COLO829 (cell line): ENCODE measurements around the gene MKNK1.
"Not testable (repeated sequence)": the region's sequence is repeated elsewhere in the genome, so short reads cannot be mapped to it uniquely, and the experiment has no call there.

ENCODE experiments used
- DNase-seq: peaks from one replicate; pipeline ENCODE4 v3.0.0; 2012; ENCODE audit warnings: low spot score

The MKNK1 gene

GRCh38 chr1:46603858-46604549 is at the start of gene MKNK1:
Gene MKNK1 (minus strand): TSS chr1:46604268. CDS start chr1:46583327, 20,941 bp downstream.
- DNase-seq = peak; percentile 97

GRCh38 chr1:46653405-46653958 is 49.4 kb upstream of the MKNK1 start:
- DNase-seq = no peak

GRCh38 chr1:46652321-46653100 is 48.4 kb upstream of the MKNK1 start:
- no peak for DNase-seq

GRCh38 chr1:46651152-46651551 is 47.1 kb upstream of the MKNK1 start:
- DNase-seq = not testable (repeated sequence)

GRCh38 chr1:46650491-46650890 is 46.4 kb upstream of the MKNK1 start:
- DNase-seq = no peak

- DNase-seq = no peak
Observed at GRCh38 chr1:46649764-46650163, 45.7 kb upstream of the MKNK1 start.

GRCh38 chr1:46647611-46648010 is 43.5 kb upstream of the MKNK1 start:
- no peak for DNase-seq

GRCh38 chr1:46646844-46647243 is 42.8 kb upstream of the MKNK1 start:
- peak; percentile 42 for DNase-seq

GRCh38 chr1:46646331-46646730 is 42.3 kb upstream of the MKNK1 start:
- no peak for DNase-seq

GRCh38 chr1:46645815-46646214 is 41.7 kb upstream of the MKNK1 start:
- DNase-seq = no peak

GRCh38 chr1:46643368-46643775 is 39.3 kb upstream of the MKNK1 start:
- peak; percentile 84 for DNase-seq

- DNase-seq = no peak
Observed at GRCh38 chr1:46642115-46642680, 38.1 kb upstream of the MKNK1 start.

GRCh38 chr1:46639547-46639946 is 35.5 kb upstream of the MKNK1 start:
- no peak for DNase-seq

GRCh38 chr1:46638921-46639320 is 34.9 kb upstream of the MKNK1 start:
- DNase-seq = no peak

GRCh38 chr1:46637444-46638083 is 33.5 kb upstream of the MKNK1 start:
- no peak for DNase-seq

GRCh38 chr1:46635205-46635604 is 31.1 kb upstream of the MKNK1 start:
- no peak for DNase-seq

GRCh38 chr1:46630719-46631118 is 26.7 kb upstream of the MKNK1 start:
- no peak for DNase-seq

GRCh38 chr1:46623743-46624644 is 19.9 kb upstream of the MKNK1 start:
- DNase-seq = no peak

GRCh38 chr1:46622344-46622743 is 18.3 kb upstream of the MKNK1 start:
- peak; percentile 66 for DNase-seq

GRCh38 chr1:46621930-46622329 is 17.9 kb upstream of the MKNK1 start:
- DNase-seq = no peak

GRCh38 chr1:46619656-46620258 is 15.7 kb upstream of the MKNK1 start:
- DNase-seq = no peak
